ENCODE results near the gene H1-8.
"Not testable (repeated sequence)": the region's sequence is repeated elsewhere in the genome, so short reads cannot be mapped to it uniquely, and the experiment has no call there.

H1-8 gene

GRCh38 chr3:129543156-129543790 is at the start of gene H1-8:
H1-8 (plus strand) TSS chr3:129543175; CDS start chr3:129543219, 44 bp downstream.
- no peak within 1 kb of the TSS for H3K4me3 ChIP-seq (ENCODE audit: low read depth, low read length)
- no peak within 1 kb of the TSS for H3K9ac ChIP-seq (ENCODE audit: low read depth, low read length)
- no peak within 1 kb of the TSS for H3K27ac ChIP-seq (ENCODE audit: low read depth, low read length)

GRCh38 chr3:129493206-129493605 is 49.8 kb upstream of the H1-8 start:
- no peaks in the 10 kb centered on the region for H3K27me3 ChIP-seq (ENCODE audit: control insufficient read depth, insufficient read depth, low read length)
- H3K9ac ChIP-seq (ENCODE audit: low read depth, low read length): no peak overlapping the region
- H3K36me3 ChIP-seq (ENCODE audit: control insufficient read depth, insufficient read depth, low read length): peaks cover 10% of the 10 kb centered on the region; the same call in 1 of the 2 replicates
- no peak overlapping the region for H3K4me3 ChIP-seq (ENCODE audit: low read depth, low read length)
- no peaks in the 10 kb centered on the region for H3K9me3 ChIP-seq (ENCODE audit: control insufficient read depth, insufficient read depth, low read length)
- H3K27ac ChIP-seq (ENCODE audit: low read depth, low read length): no peak overlapping the region
- peaks cover 15% of the 10 kb centered on the region; the same call in 1 of the 2 replicates for H3K4me1 ChIP-seq (ENCODE audit: control insufficient read depth, insufficient read depth, low read length)

More at GRCh38 chr3:129543156-129543790, at the start of gene H1-8:
- Histone ChIP-seq H3K4me1 (ENCODE audit: control insufficient read depth, insufficient read depth, low read length) (peaks cover 14% of the 10 kb centered on the region; the same call in 1 of the 2 replicates), H3K36me3 (ENCODE audit: control insufficient read depth, insufficient read depth, low read length) (no peaks in the 10 kb centered on the region), H3K9me3 (ENCODE audit: control insufficient read depth, insufficient read depth, low read length) (no peaks in the 10 kb centered on the region), H3K27me3 (ENCODE audit: control insufficient read depth, insufficient read depth, low read length) (no peaks in the 10 kb centered on the region)

- Histone ChIP-seq H3K27ac (ENCODE audit: low read depth, low read length) (peak overlapping the region; percentile 88), H3K4me1 (ENCODE audit: control insufficient read depth, insufficient read depth, low read length) (peaks cover 15% of the 10 kb centered on the region; the same call in 1 of the 2 replicates)
- H3K9me3 ChIP-seq (ENCODE audit: control insufficient read depth, insufficient read depth, low read length); H3K27me3 ChIP-seq (ENCODE audit: control insufficient read depth, insufficient read depth, low read length); H3K9ac ChIP-seq (ENCODE audit: low read depth, low read length); H3K36me3 ChIP-seq (ENCODE audit: control insufficient read depth, insufficient read depth, low read length); H3K4me3 ChIP-seq (ENCODE audit: low read depth, low read length): not testable (repeated sequence)
These were observed 48.5 kb upstream of the H1-8 start for GRCh38 chr3:129494499-129494898.

GRCh38 chr3:129495006-129495639 is 47.9 kb upstream of the H1-8 start:
- H3K36me3 ChIP-seq (ENCODE audit: control insufficient read depth, insufficient read depth, low read length): peaks cover 10% of the 10 kb centered on the region; the same call in 1 of the 2 replicates
- peaks cover 15% of the 10 kb centered on the region; the same call in 1 of the 2 replicates for H3K4me1 ChIP-seq (ENCODE audit: control insufficient read depth, insufficient read depth, low read length)
- not testable (repeated sequence) for H3K9ac ChIP-seq (ENCODE audit: low read depth, low read length); H3K27me3 ChIP-seq (ENCODE audit: control insufficient read depth, insufficient read depth, low read length); H3K9me3 ChIP-seq (ENCODE audit: control insufficient read depth, insufficient read depth, low read length); H3K4me3 ChIP-seq (ENCODE audit: low read depth, low read length)
- peak overlapping the region; percentile 93 for H3K27ac ChIP-seq (ENCODE audit: low read depth, low read length)

- peaks cover 16% of the 10 kb centered on the region; the same call in 1 of the 2 replicates for H3K36me3 ChIP-seq (ENCODE audit: control insufficient read depth, insufficient read depth, low read length)
- H3K4me3 ChIP-seq (ENCODE audit: low read depth, low read length); H3K27ac ChIP-seq (ENCODE audit: low read depth, low read length); H3K27me3 ChIP-seq (ENCODE audit: control insufficient read depth, insufficient read depth, low read length); H3K9ac ChIP-seq (ENCODE audit: low read depth, low read length); H3K9me3 ChIP-seq (ENCODE audit: control insufficient read depth, insufficient read depth, low read length): not testable (repeated sequence)
- H3K4me1 ChIP-seq (ENCODE audit: control insufficient read depth, insufficient read depth, low read length): peaks cover 15% of the 10 kb centered on the region; the same call in 1 of the 2 replicates
These were observed 45.1 kb upstream of the H1-8 start for GRCh38 chr3:129497876-129498275.

GRCh38 chr3:129498603-129499488 is 44.1 kb upstream of the H1-8 start:
- H3K27me3 ChIP-seq (ENCODE audit: control insufficient read depth, insufficient read depth, low read length); H3K27ac ChIP-seq (ENCODE audit: low read depth, low read length); H3K9me3 ChIP-seq (ENCODE audit: control insufficient read depth, insufficient read depth, low read length); H3K4me3 ChIP-seq (ENCODE audit: low read depth, low read length); H3K9ac ChIP-seq (ENCODE audit: low read depth, low read length): not testable (repeated sequence)
- Histone ChIP-seq H3K36me3 (ENCODE audit: control insufficient read depth, insufficient read depth, low read length) (peaks cover 19% of the 10 kb centered on the region; the same call in 1 of the 2 replicates), H3K4me1 (ENCODE audit: control insufficient read depth, insufficient read depth, low read length) (peaks cover 15% of the 10 kb centered on the region; the same call in 1 of the 2 replicates)

GRCh38 chr3:129499604-129500333 is 43.2 kb upstream of the H1-8 start:
- H3K4me3 ChIP-seq (ENCODE audit: low read depth, low read length); H3K27me3 ChIP-seq (ENCODE audit: control insufficient read depth, insufficient read depth, low read length); H3K27ac ChIP-seq (ENCODE audit: low read depth, low read length); H3K9ac ChIP-seq (ENCODE audit: low read depth, low read length); H3K9me3 ChIP-seq (ENCODE audit: control insufficient read depth, insufficient read depth, low read length); H3K4me1 ChIP-seq (ENCODE audit: control insufficient read depth, insufficient read depth, low read length): not testable (repeated sequence)
- H3K36me3 ChIP-seq (ENCODE audit: control insufficient read depth, insufficient read depth, low read length): peaks cover 25% of the 10 kb centered on the region; the same call in 1 of the 2 replicates

- H3K27me3 ChIP-seq (ENCODE audit: control insufficient read depth, insufficient read depth, low read length): no peaks in the 10 kb centered on the region
- no peak overlapping the region for H3K9ac ChIP-seq (ENCODE audit: low read depth, low read length)
- peaks cover 5% of the 10 kb centered on the region; the same call in 1 of the 2 replicates for H3K4me1 ChIP-seq (ENCODE audit: control insufficient read depth, insufficient read depth, low read length)
- H3K4me3 ChIP-seq (ENCODE audit: low read depth, low read length): no peak overlapping the region
- H3K36me3 ChIP-seq (ENCODE audit: control insufficient read depth, insufficient read depth, low read length): peaks cover 30% of the 10 kb centered on the region; the same call in 1 of the 2 replicates
- no peak overlapping the region for H3K27ac ChIP-seq (ENCODE audit: low read depth, low read length)
- no peaks in the 10 kb centered on the region for H3K9me3 ChIP-seq (ENCODE audit: control insufficient read depth, insufficient read depth, low read length)
These were observed 42.7 kb upstream of the H1-8 start for GRCh38 chr3:129500334-129500658.

- H3K27ac ChIP-seq (ENCODE audit: low read depth, low read length): no peak overlapping the region
- H3K4me1 ChIP-seq (ENCODE audit: control insufficient read depth, insufficient read depth, low read length): no peaks in the 10 kb centered on the region
- H3K9me3 ChIP-seq (ENCODE audit: control insufficient read depth, insufficient read depth, low read length): no peaks in the 10 kb centered on the region
- H3K4me3 ChIP-seq (ENCODE audit: low read depth, low read length): no peak overlapping the region
- H3K27me3 ChIP-seq (ENCODE audit: control insufficient read depth, insufficient read depth, low read length): no peaks in the 10 kb centered on the region
- H3K9ac ChIP-seq (ENCODE audit: low read depth, low read length): no peak overlapping the region
- peaks cover 33% of the 10 kb centered on the region; the same call in 1 of the 2 replicates for H3K36me3 ChIP-seq (ENCODE audit: control insufficient read depth, insufficient read depth, low read length)
These were observed 41.3 kb upstream of the H1-8 start for GRCh38 chr3:129501630-129502029.

GRCh38 chr3:129502641-129503408 is 40.1 kb upstream of the H1-8 start:
- Histone ChIP-seq H3K27ac (ENCODE audit: low read depth, low read length) (no peak overlapping the region), H3K36me3 (ENCODE audit: control insufficient read depth, insufficient read depth, low read length) (peaks cover 35% of the 10 kb centered on the region; the same call in 1 of the 2 replicates), H3K9me3 (ENCODE audit: control insufficient read depth, insufficient read depth, low read length) (no peaks in the 10 kb centered on the region), H3K27me3 (ENCODE audit: control insufficient read depth, insufficient read depth, low read length) (no peaks in the 10 kb centered on the region), H3K9ac (ENCODE audit: low read depth, low read length) (no peak overlapping the region), H3K4me3 (ENCODE audit: low read depth, low read length) (no peak overlapping the region), H3K4me1 (ENCODE audit: control insufficient read depth, insufficient read depth, low read length) (no peaks in the 10 kb centered on the region)
